A549 (cell line): ENCODE data around the gene RNF128. TPM values are rescaled to one million over a fixed set of nuclear protein-coding genes. Genes with fewer than 3 reads are reported as not detected.

Experiments used
- ATAC-seq, 2 experiments: fragments of 200-7000 bp in 1 of 2; fragments of >200 bp in 1 of 2; cut with Nextera tagmentation in 1 of 2; cut with Tn5 transposase in 1 of 2; 3 replicates each; pipeline versions ENCODE4 v1.8.0 to v1.9.1; 2018 to 2020; ENCODE audit warnings: mild to moderate bottlenecking in 1 of 2, moderate library complexity in 1 of 2
- CTCF ChIA-PET: fragments of 300-600 bp; sonication (Branson Sonifier 250); formaldehyde crosslinking; extraction: SDS; loops from one replicate; lab custom pipeline; 2021; ENCODE audit warnings: antibody characterized with exemption, inconsistent platforms; lab: Yijun Ruan, JAX
- POLR2A ChIA-PET: fragments of 350-600 bp; formaldehyde crosslinking; extraction: SDS; loops from one replicate; lab custom pipeline; 2021; ENCODE audit warnings: antibody characterized with exemption, inconsistent platforms; lab: Yijun Ruan, JAX
- DNase-seq, 2 experiments: peaks; one replicate each; pipeline versions ENCODE4 v3.0.0 to v3.0.0-alpha.2; 2011 to 2016; ENCODE audit warnings: low read depth in 1 of 2, low spot score in 1 of 2
- FAIRE-seq: peaks from 2 replicates; lab custom pipeline; 2011; peaks lifted over from hg19 to GRCh38; lab: Jason Lieb, UNC
- H3K27ac ChIP-seq, 2 experiments: fragments of >200 bp; sonication (Bioruptor Twin); formaldehyde crosslinking; 3 replicates each; pipeline ENCODE4 v1.5.1; 2016 to 2017
- H3K4me1 ChIP-seq: fragments of >200 bp; sonication (Bioruptor Twin); formaldehyde crosslinking; 3 replicates; pipeline ENCODE4 v1.6.1; 2016
- H3K4me2 ChIP-seq: fragments of >200 bp; sonication (Bioruptor Twin); formaldehyde crosslinking; 3 replicates; pipeline ENCODE4 v1.6.1; 2016
- H3K4me3 ChIP-seq: fragments of >200 bp; sonication (Bioruptor Twin); formaldehyde crosslinking; 3 replicates; pipeline ENCODE4 v1.5.1; 2016
- H3K9me3 ChIP-seq: fragments of >200 bp; sonication (Bioruptor Twin); formaldehyde crosslinking; 3 replicates; pipeline ENCODE4 v1.6.1; 2016
- ATOH8 ChIP-seq: fragments of 250-450 bp; sonication (Bioruptor Pico); IDR thresholded peaks from 2 replicates; pipeline ENCODE4 v1.5.0; 2020; ENCODE audit warnings: low read depth, mild to moderate bottlenecking, moderate library complexity
- CBX2 ChIP-seq: fragments of 200-600 bp; sonication (generic); IDR thresholded peaks from 2 replicates; pipeline ENCODE4 v1.6.1; 2016; ENCODE audit warnings: low read depth, mild to moderate bottlenecking, borderline replicate concordance
- EHF ChIP-seq: fragments of 250-450 bp; sonication (Bioruptor Pico); IDR thresholded peaks from 2 replicates; pipeline ENCODE4 v1.5.0; 2020; ENCODE audit warnings: mild to moderate bottlenecking
- EHMT2 ChIP-seq: fragments of 200-600 bp; sonication (generic); IDR thresholded peaks from 2 replicates; pipeline ENCODE4 v1.6.1; 2016; ENCODE audit warnings: antibody characterized with exemption, low read depth, mild to moderate bottlenecking, moderate library complexity
- ELK1 ChIP-seq: fragments of 150-350 bp; IDR thresholded peaks from 2 replicates; pipeline ENCODE4 v1.6.1; 2014; ENCODE audit warnings: low read depth, mild to moderate bottlenecking, low read length
- ESRRA ChIP-seq: fragments of 150-350 bp; IDR thresholded peaks from 2 replicates; pipeline ENCODE4 v1.6.1; 2014; ENCODE audit warnings: mild to moderate bottlenecking, low read length, borderline replicate concordance
- HEYL ChIP-seq: fragments of 250-450 bp; sonication (Bioruptor Pico); IDR thresholded peaks from 2 replicates; pipeline ENCODE4 v1.8.0; 2021; ENCODE audit warnings: mild to moderate bottlenecking, moderate library complexity
- HMGXB4 ChIP-seq: fragments of 250-450 bp; sonication (Bioruptor Pico); IDR thresholded peaks from 2 replicates; pipeline ENCODE4 v1.5.0; 2021; ENCODE audit warnings: mild to moderate bottlenecking, moderate library complexity, borderline replicate concordance
- HOXB13 ChIP-seq: fragments of 250-450 bp; sonication (Bioruptor Pico); IDR thresholded peaks from 2 replicates; pipeline ENCODE4 v1.5.0; 2020; ENCODE audit warnings: low read depth, mild to moderate bottlenecking, moderate library complexity
- KDM5A ChIP-seq: fragments of 200-600 bp; sonication (generic); IDR thresholded peaks from 2 replicates; pipeline ENCODE4 v1.6.1; 2016; ENCODE audit warnings: antibody characterized with exemption, mild to moderate bottlenecking
- NFE2L2 ChIP-seq: fragments of 150-350 bp; conservative IDR thresholded peaks from 2 replicates; pipeline ENCODE4 v1.6.1; 2014; ENCODE audit warnings: low read length
- PBX3 ChIP-seq: IDR thresholded peaks from 2 replicates; pipeline ENCODE4 v1.6.1; 2012
- RFX5 ChIP-seq: fragments of 450-650 bp; IDR thresholded peaks from 2 replicates; pipeline ENCODE4 v1.7.1; 2014; ENCODE audit warnings: antibody characterized with exemption, mild to moderate bottlenecking, moderate library complexity
- RNF2 ChIP-seq: fragments of 200-600 bp; sonication (generic); IDR thresholded peaks from 2 replicates; pipeline ENCODE4 v1.6.1; 2016; ENCODE audit warnings: low read depth, mild to moderate bottlenecking, antibody characterized with exemption, moderate library complexity, borderline replicate concordance
- SREBF2 ChIP-seq: fragments of 450-650 bp; IDR thresholded peaks from 2 replicates; pipeline ENCODE4 v1.6.1; 2014; ENCODE audit warnings: mild to moderate bottlenecking, moderate library complexity
- TP53 ChIP-seq: fragments of 250-450 bp; sonication (Bioruptor Pico); IDR thresholded peaks from 2 replicates; pipeline ENCODE4 v1.5.0; 2021; ENCODE audit warnings: mild to moderate bottlenecking, moderate library complexity
- ZC3H11A ChIP-seq: fragments of 450-650 bp; IDR thresholded peaks from 2 replicates; pipeline ENCODE4 v1.6.1; 2014; ENCODE audit warnings: antibody characterized with exemption, mild to moderate bottlenecking
- ZSCAN20 ChIP-seq: fragments of 250-450 bp; sonication (Bioruptor Pico); IDR thresholded peaks from 2 replicates; pipeline ENCODE4 v1.8.0; 2022; ENCODE audit warnings: mild to moderate bottlenecking, moderate library complexity
- WGBS: methylation state at CpG from one replicate; pipeline ENCODE4 v1.1.6; 2017; ENCODE audit errors: missing lambda C conversion rate; 5-methylcytosine and 5-hydroxymethylcytosine counted together
- polyA plus RNA-seq, 4 experiments: library from polyadenylated mRNA; depleted of rRNA in 3 of 4; stranded (reverse); fragments of >200 nt; fragmentation: RNase III in 1 of 4; extraction: RNeasy Plus Mini Kit Qiagen cat#74134 plus additional on column Dnase treatment in 1 of 4; gene quantifications; 2 replicates in 3 of 4; 3 replicates in 1 of 4; pipeline ENCODE4 v1.2.3, GENCODE V29; 2011 to 2017

Gene RNF128
- polyA plus RNA-seq, 2 of the 4 experiments (the other 2 are of a cell fraction) = 0.22 to 0.28 TPM

- Histone ChIP-seq H3K4me2 (no peak overlapping the region), H3K27ac (no peak overlapping the region), H3K9me3 (no peaks in the 10 kb centered on the region), H3K4me3 (no peak overlapping the region), H3K4me1 (no peaks in the 10 kb centered on the region)
- ChIA-PET POLR2A (no interaction called here), CTCF (interaction anchor here (1.4 kb wide), 1 partner anchor 16 kb away, joined by 3 read pairs; no protein-coding TSS in a partner anchor)
- FAIRE-seq (peak; percentile 94), ATAC-seq (no peak), DNase-seq (no peak)
- no peak for TF ChIP-seq SREBF2
- TF ChIP-seq ZC3H11A = no peak
- no peak for TF ChIP-seq HOXB13 (CRISPR knock-in tag)
- TF ChIP-seq HMGXB4 (CRISPR knock-in tag) = no peak
- TF ChIP-seq ELK1 = no peak
- TF ChIP-seq TP53 (CRISPR knock-in tag) = no peak
- no peak for TF ChIP-seq EHMT2
- 46% methylated on average over 3 of the region's 3 CpGs for WGBS
Measured at GRCh38 chrX:106696502-106696901, 30.0 kb upstream of the RNF128 start.

- FAIRE-seq (no peak), DNase-seq (no peak)
- ChIA-PET CTCF (no interaction called here), POLR2A (no interaction called here)
- no peaks in the 10 kb centered on the region for H3K4me1 ChIP-seq
- H3K27ac ChIP-seq = no peak overlapping the region
- H3K4me3 ChIP-seq = no peak overlapping the region
- no peaks in the 10 kb centered on the region for H3K9me3 ChIP-seq
- H3K4me2 ChIP-seq = no peak overlapping the region
- 56% methylated on average over 3 of the region's 3 CpGs for WGBS
- TF ChIP-seq ATOH8 (CRISPR knock-in tag) = no peak
- no peak for TF ChIP-seq CBX2
- TF ChIP-seq HEYL (CRISPR knock-in tag) = no peak
- no peak for TF ChIP-seq HMGXB4 (CRISPR knock-in tag)
- no peak for TF ChIP-seq PBX3
- TF ChIP-seq NFE2L2 = no peak
- no peak for TF ChIP-seq KDM5A
- TF ChIP-seq, all 56 proteins: peak for 0
- no peak for ATAC-seq
Measured at GRCh38 chrX:106698693-106699092, 27.8 kb upstream of the RNF128 start.

- FAIRE-seq = peak; percentile 92
- no peak overlapping the region for H3K27ac ChIP-seq
Measured at GRCh38 chrX:106702636-106703035, 23.9 kb upstream of the RNF128 start.

More at GRCh38 chrX:106702636-106703035, 23.9 kb upstream of the RNF128 start:
- Histone ChIP-seq H3K4me2 (no peak overlapping the region), H3K4me3 (no peak overlapping the region), H3K9me3 (no peaks in the 10 kb centered on the region), H3K4me1 (peaks cover 2% of the 10 kb centered on the region)
- ATAC-seq (no peak), DNase-seq (no peak)
- ChIA-PET POLR2A (no interaction called here), CTCF (no interaction called here)
- TF ChIP-seq ESRRA (no peak), HMGXB4 (CRISPR knock-in tag) (no peak), ZSCAN20 (CRISPR knock-in tag) (no peak), RNF2 (no peak), RFX5 (no peak), EHF (no peak), NFE2L2 (no peak)
- 20% methylated on average over 1 of the region's 1 CpG for WGBS
